Mucosa of rectum (tissue), 2 donors: ENCODE data around the gene MYO1D.
A peak's percentile ranks its signal among the peaks of the same experiment; 100 is the strongest.

ENCODE experiments used
- H3K27ac ChIP-seq, 2 donors: one replicate each; pipeline ENCODE4 v1.7.0; 2013; ENCODE audit warnings: inconsistent platforms in 2 of 2, low read depth in 2 of 2, low read length in 2 of 2
- H3K27me3 ChIP-seq, 2 donors: one replicate each; pipeline ENCODE4 v1.7.0; 2013; ENCODE audit warnings: low read length in 2 of 2; ENCODE audit not compliant: control insufficient read depth in 2 of 2, insufficient read depth in 2 of 2
- H3K36me3 ChIP-seq, 2 donors: one replicate each; pipeline ENCODE4 v1.7.0; 2013; ENCODE audit warnings: low read length in 2 of 2; ENCODE audit not compliant: control insufficient read depth in 2 of 2, insufficient read depth in 2 of 2
- H3K4me1 ChIP-seq, 2 donors: one replicate each; pipeline ENCODE4 v1.7.0; 2013; ENCODE audit warnings: low read length in 2 of 2, mild to moderate bottlenecking in 1 of 2; ENCODE audit not compliant: control insufficient read depth in 2 of 2, insufficient read depth in 2 of 2
- H3K4me3 ChIP-seq, 2 donors: one replicate each; pipeline ENCODE4 v1.7.0; 2013; ENCODE audit warnings: low read length in 2 of 2
- H3K9ac ChIP-seq, 2 donors: one replicate each; pipeline ENCODE4 v1.7.0; 2013; ENCODE audit warnings: low read length in 2 of 2, low read depth in 1 of 2, mild to moderate bottlenecking in 1 of 2
- H3K9me3 ChIP-seq, 2 donors: one replicate each; pipeline ENCODE4 v1.7.0; 2013; ENCODE audit warnings: low read length in 2 of 2; ENCODE audit not compliant: control insufficient read depth in 2 of 2
- donor health status: healthy.
- donor health status: Normal muscosa, but diverticular disease.

The MYO1D gene

GRCh38 chr17:32914181-32914580 is 37.3 kb upstream of the MYO1D start:
- no peak overlapping the region for H3K27ac ChIP-seq
- H3K27me3 ChIP-seq = no peaks in the 10 kb centered on the region
- H3K9ac ChIP-seq = no peak overlapping the region
- no peaks in the 10 kb centered on the region for H3K9me3 ChIP-seq
- H3K4me1 ChIP-seq = peaks cover 26 to 39% of the 10 kb centered on the region in 2 donors
- no peak overlapping the region for H3K4me3 ChIP-seq
- no peaks in the 10 kb centered on the region for H3K36me3 ChIP-seq

- no peaks in the 10 kb centered on the region for H3K36me3 ChIP-seq
- H3K27me3 ChIP-seq = no peaks in the 10 kb centered on the region
- H3K4me1 ChIP-seq = peaks cover 26 to 39% of the 10 kb centered on the region in 2 donors
- no peak overlapping the region for H3K4me3 ChIP-seq
- H3K9me3 ChIP-seq = no peaks in the 10 kb centered on the region
- no peak overlapping the region for H3K9ac ChIP-seq
- peak overlapping the region in 1 of 2 donors; percentile 85 for H3K27ac ChIP-seq
Measured at GRCh38 chr17:32913593-32913992, 36.7 kb upstream of the MYO1D start.

GRCh38 chr17:32912218-32912897 is 35.4 kb upstream of the MYO1D start:
- no peaks in the 10 kb centered on the region for H3K36me3 ChIP-seq
- no peaks in the 10 kb centered on the region for H3K9me3 ChIP-seq
- peak overlapping the region; percentile 40 to 55 for H3K4me3 ChIP-seq
- peak overlapping the region in 1 of 2 donors; percentile 54 for H3K9ac ChIP-seq
- peak overlapping the region; percentile 83 to 85 for H3K27ac ChIP-seq
- no peaks in the 10 kb centered on the region for H3K27me3 ChIP-seq
- peaks cover 26 to 39% of the 10 kb centered on the region in 2 donors for H3K4me1 ChIP-seq

GRCh38 chr17:32910769-32911168 is 33.8 kb upstream of the MYO1D start:
- Histone ChIP-seq H3K27me3 (no peaks in the 10 kb centered on the region), H3K4me3 (no peak overlapping the region), H3K36me3 (no peaks in the 10 kb centered on the region), H3K9ac (peak overlapping the region in 1 of 2 donors; percentile 5), H3K27ac (peak overlapping the region; percentile 83 to 85), H3K4me1 (peaks cover 26 to 39% of the 10 kb centered on the region in 2 donors), H3K9me3 (no peaks in the 10 kb centered on the region)

- Histone ChIP-seq H3K9ac (peak overlapping the region; percentile 3 to 55), H3K4me1 (peaks cover 23 to 38% of the 10 kb centered on the region in 2 donors), H3K27me3 (no peaks in the 10 kb centered on the region), H3K9me3 (no peaks in the 10 kb centered on the region), H3K27ac (peak overlapping the region; percentile 83 to 85), H3K36me3 (no peaks in the 10 kb centered on the region), H3K4me3 (no peak overlapping the region)
Measured at GRCh38 chr17:32909787-32910369, 33.0 kb upstream of the MYO1D start.

GRCh38 chr17:32907583-32907982 is 30.7 kb upstream of the MYO1D start:
- Histone ChIP-seq H3K4me3 (no peak overlapping the region), H3K9me3 (no peaks in the 10 kb centered on the region), H3K36me3 (no peaks in the 10 kb centered on the region), H3K27me3 (no peaks in the 10 kb centered on the region), H3K9ac (no peak overlapping the region), H3K27ac (no peak overlapping the region), H3K4me1 (peaks cover 17 to 30% of the 10 kb centered on the region in 2 donors)

- H3K36me3 ChIP-seq = no peaks in the 10 kb centered on the region
- no peak overlapping the region for H3K9ac ChIP-seq
- no peaks in the 10 kb centered on the region for H3K9me3 ChIP-seq
- peaks cover 2 to 7% of the 10 kb centered on the region in 2 donors for H3K4me1 ChIP-seq
- H3K27me3 ChIP-seq = no peaks in the 10 kb centered on the region
- no peak overlapping the region for H3K4me3 ChIP-seq
- peak overlapping the region in 1 of 2 donors; percentile 56 for H3K27ac ChIP-seq
Measured at GRCh38 chr17:32904891-32905290, 28.0 kb upstream of the MYO1D start.

- Histone ChIP-seq H3K27ac (no peak overlapping the region), H3K9me3 (no peaks in the 10 kb centered on the region), H3K4me3 (no peak overlapping the region), H3K36me3 (no peaks in the 10 kb centered on the region), H3K27me3 (no peaks in the 10 kb centered on the region), H3K9ac (no peak overlapping the region), H3K4me1 (peaks cover 0 to 3% of the 10 kb centered on the region in 2 donors)
Measured at GRCh38 chr17:32903774-32904673, 27.1 kb upstream of the MYO1D start.

- H3K9me3 ChIP-seq = no peaks in the 10 kb centered on the region
- no peak overlapping the region for H3K27ac ChIP-seq
- no peak overlapping the region for H3K4me3 ChIP-seq
- peaks cover 0 to 3% of the 10 kb centered on the region in 2 donors for H3K4me1 ChIP-seq
- H3K27me3 ChIP-seq = no peaks in the 10 kb centered on the region
- no peaks in the 10 kb centered on the region for H3K36me3 ChIP-seq
- H3K9ac ChIP-seq = no peak overlapping the region
Measured at GRCh38 chr17:32901743-32902142, 24.8 kb upstream of the MYO1D start.
